Adipose tissue (tissue), 3 donors: ENCODE results near the gene SUGT1. TPM values are rescaled to one million over a fixed set of nuclear protein-coding genes. Genes with fewer than 3 reads are reported as not detected.
"Not testable (repeated sequence)": the region's sequence is repeated elsewhere in the genome, so short reads cannot be mapped to it uniquely, and the experiment has no call there.

Source experiments
- H3K27ac ChIP-seq: one replicate; pipeline ENCODE4 v1.5.1; 2013; ENCODE audit warnings: low read depth, low read length
- WGBS, 3 donors: extraction: QIAGEN DNeasy Blood & Tissue Kit; methylation state at CpG; one replicate each; pipeline ENCODE4 v1.1.7; 2013; 5-methylcytosine and 5-hydroxymethylcytosine counted together
- polyA plus RNA-seq, 3 donors: library from polyadenylated mRNA; stranded (reverse); fragments of 200-250 nt; gene quantifications; one replicate each; pipeline ENCODE4 v1.2.3, GENCODE V29; 2013
- donor health status: healthy with polysubstance abuse.
- donor health status: Bipolar disorder and iron deficiency.
- donor health status: healthy.

SUGT1 gene
- polyA plus RNA-seq, 3 donors, result 26.8 to 44.2 (median 29.7) TPM

DNA sequence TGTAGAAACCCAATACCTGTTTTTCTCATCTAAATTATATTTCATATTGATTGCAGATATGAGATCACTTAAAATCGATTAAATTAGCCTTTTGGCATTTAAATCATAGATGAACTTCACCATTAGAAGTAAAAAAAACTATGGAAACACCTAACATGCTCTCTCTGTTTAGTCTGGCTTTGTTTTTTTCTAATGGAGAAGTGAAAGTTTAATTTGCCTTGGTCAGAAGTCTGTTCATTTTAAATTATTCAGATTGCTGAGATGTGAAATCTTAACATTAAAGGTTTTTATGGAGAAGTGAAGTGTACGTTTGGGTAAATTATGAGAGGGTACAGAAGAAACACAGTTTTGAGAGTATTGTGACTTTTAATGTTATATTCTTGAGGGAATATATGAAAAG lies 6.7 kb downstream of the SUGT1 start:
- WGBS, 3 donors, result 86 to 91% (median 88%) methylated on average over 2 of the region's 2 CpGs
- H3K27ac ChIP-seq, result no peak overlapping the region

DNA sequence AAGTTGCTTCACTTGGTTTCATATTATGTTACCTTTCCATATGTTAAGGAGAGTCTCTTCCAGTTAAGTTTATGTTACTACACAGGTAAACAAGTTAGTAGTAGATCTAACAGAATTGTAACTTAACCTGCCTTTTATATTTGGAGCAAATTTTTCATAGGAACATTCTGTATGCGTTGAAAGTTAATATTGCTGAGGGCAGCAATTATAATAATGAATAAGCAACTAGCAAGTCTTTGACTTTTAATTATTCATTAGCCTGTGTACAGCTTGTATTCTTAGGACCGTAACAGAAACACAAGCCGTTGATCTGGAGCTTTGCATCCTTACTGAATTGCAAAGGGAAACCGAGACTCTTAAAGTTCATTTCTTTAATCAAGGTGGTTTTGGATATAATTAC lies 11.6 kb downstream of the SUGT1 start:
- WGBS, 3 donors, result 96 to 98% (median 97%) methylated on average over 4 of the region's 4 CpGs
- no peak overlapping the region for H3K27ac ChIP-seq

- no peak overlapping the region for H3K27ac ChIP-seq
Measured at GRCh38 chr13:52665325-52665724, 12.7 kb downstream of the SUGT1 start.

GRCh38 chr13:52669677-52670076 lies 17.0 kb downstream of the SUGT1 start:
- H3K27ac ChIP-seq, result no peak overlapping the region
- 72 to 85% (median 76%) methylated on average over 2 of the region's 2 CpGs for WGBS, 3 donors

- 95 to 97% (median 97%) methylated on average over 8 of the region's 8 CpGs for WGBS, 3 donors
- H3K27ac ChIP-seq, result no peak overlapping the region
Measured at GRCh38 chr13:52670726-52671125, 18.1 kb downstream of the SUGT1 start.

DNA sequence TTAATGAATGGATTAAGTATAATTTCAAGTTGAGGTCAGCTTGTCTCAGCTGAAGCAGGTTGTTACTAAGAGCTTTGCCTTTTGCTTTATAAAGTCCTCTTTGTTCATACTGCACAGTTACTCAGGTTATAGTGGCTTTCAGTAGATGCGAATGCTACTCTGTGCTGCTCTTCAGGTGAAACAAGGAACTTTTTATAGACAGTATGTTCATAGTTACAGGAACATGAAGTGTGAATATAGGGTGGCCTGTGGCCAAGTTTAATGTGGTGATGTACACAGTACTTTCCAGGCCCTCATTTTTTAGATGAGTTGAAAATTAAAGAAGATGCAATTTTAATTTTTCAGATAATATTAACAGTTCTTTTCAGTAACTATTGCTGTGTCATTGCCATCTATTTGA lies 20.8 kb downstream of the SUGT1 start:
- 97 to 100% (median 97%) methylated on average over 1 of the region's 1 CpG for WGBS, 3 donors
- no peak overlapping the region for H3K27ac ChIP-seq

DNA sequence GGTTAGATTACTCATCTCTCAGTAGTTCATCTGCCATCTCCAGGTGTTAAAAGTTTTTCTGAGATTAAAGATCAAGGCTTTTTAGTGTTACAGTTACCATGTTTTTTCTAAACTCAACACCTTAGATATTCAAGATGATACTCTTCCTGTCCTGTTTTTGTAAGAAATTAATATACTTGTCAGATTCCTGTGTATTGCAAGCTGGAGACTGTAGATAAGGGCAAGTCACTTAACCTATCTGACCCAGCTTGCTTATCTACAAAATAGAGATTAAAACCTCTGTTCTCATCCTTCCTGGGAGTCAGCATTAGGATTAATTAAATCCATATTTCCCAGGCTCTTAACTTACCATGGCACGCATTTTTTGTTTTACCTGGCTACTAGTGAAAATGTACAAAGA lies 25.2 kb downstream of the SUGT1 start:
- 84 to 97% (median 93%) methylated on average over 1 of the region's 1 CpG for WGBS, 3 donors
- no peak overlapping the region for H3K27ac ChIP-seq

- WGBS, 3 donors, result 91 to 98% (median 96%) methylated on average over 9 of the region's 9 CpGs
- H3K27ac ChIP-seq, result not testable (repeated sequence)
Measured at GRCh38 chr13:52685806-52686205, 33.2 kb downstream of the SUGT1 start.

- no peak overlapping the region for H3K27ac ChIP-seq
- 97 to 100% (median 98%) methylated on average over 4 of the region's 4 CpGs for WGBS, 3 donors
Measured at GRCh38 chr13:52686376-52686775, 33.7 kb downstream of the SUGT1 start.

DNA sequence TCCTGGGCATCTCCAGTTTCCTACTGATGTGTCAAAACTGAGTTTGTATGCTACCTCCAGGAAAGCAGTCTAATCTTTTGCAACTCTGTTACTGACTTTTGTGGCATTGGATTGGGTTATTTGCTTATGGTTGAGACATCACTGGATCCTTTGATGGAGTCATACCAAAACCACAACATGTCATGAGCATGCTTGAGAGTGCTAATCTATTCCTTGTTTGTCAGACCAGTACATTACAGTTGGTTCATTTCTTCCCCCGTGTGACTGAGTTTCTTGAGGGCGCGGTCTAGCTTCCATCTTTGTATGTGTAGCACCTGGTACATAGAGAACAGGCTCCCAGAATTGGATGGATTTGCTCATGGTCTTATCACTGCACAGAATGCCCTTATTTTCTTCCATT lies 43.2 kb downstream of the SUGT1 start:
- WGBS, 3 donors, result 60 to 91% (median 64%) methylated on average over 3 of the region's 3 CpGs

GRCh38 chr13:52696566-52696965 lies 43.9 kb downstream of the SUGT1 start:
- H3K27ac ChIP-seq, result no peak overlapping the region
- 93 to 95% (median 93%) methylated on average over 5 of the region's 5 CpGs for WGBS, 3 donors

More for the DNA sequence above, 43.2 kb downstream of the SUGT1 start:
- no peak overlapping the region for H3K27ac ChIP-seq

- 41 to 79% (median 46%) methylated on average over 6 of the region's 6 CpGs for WGBS, 3 donors
- no peak overlapping the region for H3K27ac ChIP-seq
Measured at GRCh38 chr13:52701728-52702465, 49.3 kb downstream of the SUGT1 start.

DNA sequence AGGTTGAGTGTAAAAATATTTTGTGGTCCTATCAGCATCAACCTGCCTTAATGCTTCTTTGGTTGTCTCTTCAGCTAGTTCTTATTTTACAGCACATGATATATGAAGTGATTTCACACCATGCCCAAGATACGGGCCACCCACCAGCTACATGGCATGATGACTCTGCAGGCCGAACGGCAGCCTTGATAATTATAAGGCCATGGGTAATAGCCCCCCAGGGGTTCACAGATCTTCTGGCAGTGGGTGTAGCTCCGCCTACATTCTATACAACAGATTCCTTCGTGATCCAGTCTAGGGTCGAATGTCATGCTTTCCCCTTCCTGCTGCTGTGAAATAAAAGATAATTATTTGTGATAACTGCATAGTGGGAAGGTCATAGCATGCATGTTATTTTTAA lies 50.8 kb downstream of the SUGT1 start:
- WGBS, 3 donors, result 62 to 68% (median 66%) methylated on average over 6 of the region's 6 CpGs

GRCh38 chr13:52706081-52706480 lies 53.4 kb downstream of the SUGT1 start:
- H3K27ac ChIP-seq, result no peak overlapping the region
- WGBS, 3 donors, result 77 to 85% (median 85%) methylated on average over 3 of the region's 3 CpGs

More for the DNA sequence above, 50.8 kb downstream of the SUGT1 start:
- no peak overlapping the region for H3K27ac ChIP-seq

DNA sequence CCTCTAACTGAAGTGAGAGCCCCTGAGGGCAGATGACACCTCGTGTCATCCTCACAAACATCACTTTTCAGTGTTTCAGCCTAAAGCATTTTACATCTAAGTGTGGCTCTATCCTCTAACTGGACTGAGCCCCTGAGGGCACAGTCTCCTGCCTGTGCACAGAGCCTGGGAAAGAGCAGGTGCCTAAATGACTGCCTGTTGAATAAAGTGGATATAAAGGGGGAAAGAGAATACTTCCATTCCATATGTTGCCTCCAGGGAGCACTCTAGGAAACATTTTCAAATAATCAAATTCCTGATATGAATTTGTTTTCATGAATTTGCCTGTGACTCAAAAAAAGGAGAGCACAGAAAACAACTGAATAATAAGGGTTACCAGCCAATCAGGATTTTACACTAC lies 54.7 kb downstream of the SUGT1 start:
- no peak overlapping the region for H3K27ac ChIP-seq
- WGBS, 3 donors, result 79 to 87% (median 83%) methylated on average over 1 of the region's 1 CpG

DNA sequence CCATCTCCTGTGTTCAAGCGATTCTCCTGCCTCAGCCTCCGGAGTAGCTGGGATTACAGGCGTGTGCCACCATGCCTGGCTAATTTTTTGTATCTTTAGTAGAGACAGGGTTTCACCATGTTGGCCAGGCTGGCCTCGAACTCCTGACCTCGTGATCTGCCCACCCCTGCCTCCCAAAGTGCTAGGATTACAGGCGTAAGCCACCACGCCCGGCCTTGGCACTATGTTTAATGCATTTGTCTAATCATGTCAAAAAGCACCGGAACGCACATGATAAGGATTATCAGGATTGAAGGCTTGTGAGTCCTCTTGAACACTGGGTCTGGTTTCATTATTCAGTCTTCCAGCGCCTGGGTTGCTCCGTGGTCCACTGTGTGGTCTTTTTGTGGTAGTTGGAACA lies 55.6 kb downstream of the SUGT1 start:
- 71 to 87% (median 85%) methylated on average over 12 of the region's 12 CpGs for WGBS, 3 donors
- not testable (repeated sequence) for H3K27ac ChIP-seq

DNA sequence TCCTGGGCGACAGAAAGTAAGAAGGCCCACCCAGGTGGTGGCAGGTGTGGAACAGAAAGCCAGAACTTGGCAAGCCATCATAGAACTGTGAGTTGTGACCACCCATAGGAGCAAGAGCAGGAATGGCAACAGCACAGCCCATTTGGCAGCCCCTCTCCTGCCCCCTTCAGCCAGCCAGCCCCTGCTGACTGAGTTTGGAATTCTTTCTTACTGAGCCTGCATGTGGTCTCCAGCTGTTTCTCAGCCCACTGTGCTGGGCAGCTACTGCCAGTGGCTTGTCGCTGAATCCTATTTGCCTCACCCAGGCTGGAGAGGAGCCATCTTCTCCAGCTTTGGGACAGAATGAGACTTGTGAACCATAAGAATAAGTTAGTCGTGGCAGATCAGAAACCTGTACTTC lies 58.6 kb downstream of the SUGT1 start:
- H3K27ac ChIP-seq, result no peak overlapping the region

DNA sequence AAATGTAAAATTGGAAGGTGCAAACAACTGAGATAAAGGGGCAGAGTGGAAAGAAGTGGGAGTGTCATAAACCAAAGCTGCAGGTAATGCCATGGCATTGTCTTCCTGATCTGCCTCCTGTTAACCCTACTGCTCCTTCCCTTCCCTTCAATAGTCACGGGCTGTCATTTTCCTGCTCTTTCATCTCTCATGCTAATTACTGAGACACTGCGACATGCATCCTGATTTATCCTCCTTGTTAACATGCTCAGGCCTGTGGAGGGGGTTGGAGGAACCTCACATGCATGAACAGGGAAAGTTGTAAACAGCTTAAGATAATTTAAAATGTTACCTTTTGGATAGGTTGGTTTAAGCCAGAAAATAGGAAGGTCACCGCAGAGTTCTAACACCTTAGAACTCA lies 59.7 kb downstream of the SUGT1 start:
- WGBS, 3 donors, result 71 to 79% (median 79%) methylated on average over 3 of the region's 3 CpGs

More for the DNA sequence above, 58.6 kb downstream of the SUGT1 start:
- 78 to 84% (median 81%) methylated on average over 3 of the region's 3 CpGs for WGBS, 3 donors

DNA sequence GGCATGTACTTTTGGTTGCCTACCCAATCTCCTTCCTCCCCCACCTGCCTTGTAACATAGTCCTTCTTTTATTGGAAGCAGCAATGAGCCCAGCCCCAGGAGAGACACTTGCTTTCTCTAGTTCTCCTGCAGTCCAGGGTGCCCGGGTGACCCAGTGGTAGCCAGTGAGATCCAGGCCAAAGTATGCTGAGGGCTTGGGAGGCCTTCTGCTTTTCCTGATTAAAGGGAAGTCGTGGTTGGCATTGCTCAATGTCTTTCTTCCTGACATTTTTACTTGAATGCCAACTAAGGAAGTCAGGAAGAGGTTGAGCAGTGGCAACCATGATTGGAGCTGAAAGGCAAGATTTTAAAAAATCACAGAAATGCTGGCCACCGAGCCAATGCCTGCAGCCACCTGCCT lies 61.3 kb downstream of the SUGT1 start:
- no peak overlapping the region for H3K27ac ChIP-seq
- 30 to 67% (median 36%) methylated on average over 3 of the region's 3 CpGs for WGBS, 3 donors

More for the DNA sequence above, 59.7 kb downstream of the SUGT1 start:
- H3K27ac ChIP-seq, result no peak overlapping the region

DNA sequence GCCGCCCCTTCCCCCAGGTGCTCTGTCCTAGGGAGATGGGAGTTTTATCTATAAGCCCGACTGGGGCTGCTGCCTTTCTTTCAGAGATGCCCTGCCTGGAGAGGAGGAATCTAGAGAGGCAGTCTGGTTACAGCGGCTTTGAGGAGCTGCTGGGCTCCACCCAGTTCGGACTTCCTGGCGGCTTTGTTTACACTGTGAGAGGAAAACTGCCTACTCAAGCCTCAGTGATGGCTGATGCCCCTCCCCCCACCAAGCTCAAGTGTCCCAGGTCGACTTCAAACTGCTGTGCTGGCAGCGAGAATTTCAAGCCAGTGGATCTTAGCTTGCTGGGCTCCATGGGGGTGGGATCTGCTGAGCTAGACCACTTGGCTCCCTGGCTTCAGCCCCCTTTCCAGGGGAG lies 68.3 kb downstream of the SUGT1 start:
- H3K27ac ChIP-seq, result not testable (repeated sequence)
- 53 to 63% (median 57%) methylated on average over 7 of the region's 7 CpGs for WGBS, 3 donors
